Spinal cord (tissue), 10 donors: ENCODE results near the gene HIC2. TPM values are rescaled to one million over a fixed set of nuclear protein-coding genes. Genes with fewer than 3 reads are reported as not detected.

Source experiments
- DNase-seq, 6 donors: peaks; one replicate each; pipeline versions ENCODE4 v3.0.0 to v3.0.0-alpha.2; 2013 to 2015; ENCODE audit warnings: low spot score in 6 of 6, low read depth in 4 of 6
- H3K27ac ChIP-seq: one replicate; pipeline ENCODE4 v1.5.1; 2013; ENCODE audit warnings: low read depth, low read length, control low read depth
- H3K27me3 ChIP-seq: one replicate; pipeline ENCODE4 v1.6.1; 2013; ENCODE audit warnings: low read length; ENCODE audit not compliant: control insufficient read depth, insufficient read depth
- H3K36me3 ChIP-seq: one replicate; pipeline ENCODE4 v1.6.1; 2013; ENCODE audit warnings: low read length; ENCODE audit not compliant: control insufficient read depth, insufficient read depth
- H3K4me1 ChIP-seq: one replicate; pipeline ENCODE4 v1.6.1; 2013; ENCODE audit warnings: low read length; ENCODE audit not compliant: control insufficient read depth, insufficient read depth
- H3K4me3 ChIP-seq: one replicate; pipeline ENCODE4 v1.5.1; 2013; ENCODE audit warnings: low read depth, low read length, control low read depth
- H3K9me3 ChIP-seq: one replicate; pipeline ENCODE4 v1.6.1; 2013; ENCODE audit warnings: low read length; ENCODE audit not compliant: control insufficient read depth, insufficient read depth
- WGBS: methylation state at CpG from one replicate; pipeline ENCODE4 v1.1.5; 2013; ENCODE audit warnings: missing lambda C conversion rate; ENCODE audit not compliant: insufficient coverage; 5-methylcytosine and 5-hydroxymethylcytosine counted together
- polyA plus RNA-seq, 2 donors: library from polyadenylated mRNA; unstranded; fragments of 120-200 nt; gene quantifications; one replicate each; pipeline ENCODE4 v1.2.1, GENCODE V29; 2013; ENCODE audit not compliant: insufficient read length in 2 of 2
- total RNA-seq, 2 donors: library from RNA; depleted of rRNA in 1 of 2; stranded (reverse); fragments of 120-200 nt in 1 of 2; fragments of >200 nt in 1 of 2; gene quantifications; one replicate each; pipeline versions ENCODE4 v1.2.3 to v1.2.4, GENCODE V29; 2013 to 2014
- donor health status: healthy.

The HIC2 gene
- total and polyA plus RNA-seq, 4 donors: 3.6 to 8.4 (median 6.4) TPM

- DNase-seq: peak in 1 of 6 donors; percentile 17
- Histone ChIP-seq H3K4me1 (peaks cover 27% of the 10 kb centered on the region), H3K27me3 (no peaks in the 10 kb centered on the region), H3K4me3 (no peak overlapping the region), H3K27ac (no peak overlapping the region), H3K36me3 (peaks cover 62% of the 10 kb centered on the region), H3K9me3 (no peaks in the 10 kb centered on the region)
- WGBS: 80% methylated on average over 14 of the region's 16 CpGs
These were observed 26.7 kb downstream of the HIC2 start for GRCh38 chr22:21443735-21444421.

GRCh38 chr22:21444701-21445436 is 27.7 kb downstream of the HIC2 start:
- H3K36me3 ChIP-seq: peaks cover 67% of the 10 kb centered on the region
- H3K4me1 ChIP-seq: peaks cover 27% of the 10 kb centered on the region
- no peaks in the 10 kb centered on the region for H3K9me3 ChIP-seq
- no peaks in the 10 kb centered on the region for H3K27me3 ChIP-seq
- no peak overlapping the region for H3K4me3 ChIP-seq
- WGBS: 83% methylated on average over 35 of the region's 35 CpGs
- DNase-seq: no peak
- H3K27ac ChIP-seq: no peak overlapping the region

- H3K27me3 ChIP-seq: no peaks in the 10 kb centered on the region
- H3K27ac ChIP-seq: no peak overlapping the region
- no peak overlapping the region for H3K4me3 ChIP-seq
- peaks cover 27% of the 10 kb centered on the region for H3K4me1 ChIP-seq
- H3K9me3 ChIP-seq: no peaks in the 10 kb centered on the region
- 91% methylated on average over 25 of the region's 27 CpGs for WGBS
- peaks cover 74% of the 10 kb centered on the region for H3K36me3 ChIP-seq
- no peak for DNase-seq
These were observed 28.4 kb downstream of the HIC2 start for GRCh38 chr22:21445437-21446127.

- Histone ChIP-seq H3K27ac (no peak overlapping the region), H3K27me3 (no peaks in the 10 kb centered on the region), H3K36me3 (peaks cover 75% of the 10 kb centered on the region), H3K4me3 (no peak overlapping the region), H3K4me1 (peaks cover 28% of the 10 kb centered on the region), H3K9me3 (no peaks in the 10 kb centered on the region)
- 92% methylated on average over 47 of the region's 49 CpGs for WGBS
- DNase-seq: no peak
These were observed 29.1 kb downstream of the HIC2 start for GRCh38 chr22:21446128-21446826.

- Histone ChIP-seq H3K27me3 (no peaks in the 10 kb centered on the region), H3K36me3 (peaks cover 79% of the 10 kb centered on the region), H3K27ac (no peak overlapping the region), H3K4me1 (peaks cover 27% of the 10 kb centered on the region), H3K4me3 (no peak overlapping the region), H3K9me3 (no peaks in the 10 kb centered on the region)
- 90% methylated on average over 31 of the region's 33 CpGs for WGBS
- no peak for DNase-seq
These were observed 29.9 kb downstream of the HIC2 start for GRCh38 chr22:21446827-21447690.

- 92% methylated on average over 20 of the region's 22 CpGs for WGBS
- Histone ChIP-seq H3K4me3 (no peak overlapping the region), H3K4me1 (peaks cover 23% of the 10 kb centered on the region), H3K9me3 (no peaks in the 10 kb centered on the region), H3K36me3 (peaks cover 77% of the 10 kb centered on the region), H3K27me3 (no peaks in the 10 kb centered on the region), H3K27ac (no peak overlapping the region)
- DNase-seq: no peak
These were observed 30.7 kb downstream of the HIC2 start for GRCh38 chr22:21447694-21448402.

- peaks cover 16% of the 10 kb centered on the region for H3K4me1 ChIP-seq
- 94% methylated on average over 14 of the region's 23 CpGs for WGBS
- H3K4me3 ChIP-seq: no peak overlapping the region
- H3K27me3 ChIP-seq: no peaks in the 10 kb centered on the region
- no peak overlapping the region for H3K27ac ChIP-seq
- H3K36me3 ChIP-seq: peaks cover 67% of the 10 kb centered on the region
- no peaks in the 10 kb centered on the region for H3K9me3 ChIP-seq
- DNase-seq: no peak
These were observed 31.7 kb downstream of the HIC2 start for GRCh38 chr22:21448627-21449416.
